D721Med (cell line): Measurements from ENCODE around the gene FOXO3.

Experiments
- DNase-seq: peaks from one replicate; pipeline ENCODE4 v3.0.0; 2011; ENCODE audit warnings: low spot score; ENCODE audit not compliant: insufficient read length
- FAIRE-seq: peaks from 2 replicates; lab custom pipeline; 2011; peaks lifted over from hg19 to GRCh38; lab: Jason Lieb, UNC
- TF ChIP-seq, protein P1 (sequence below): IDR thresholded peaks from 2 replicates; pipeline ENCODE4 v1.5.1; 2012; ENCODE audit warnings: mild to moderate bottlenecking, control low read depth; ENCODE audit not compliant: insufficient read depth; ENCODE audit errors: missing control alignments

FOXO3 gene

DNA sequence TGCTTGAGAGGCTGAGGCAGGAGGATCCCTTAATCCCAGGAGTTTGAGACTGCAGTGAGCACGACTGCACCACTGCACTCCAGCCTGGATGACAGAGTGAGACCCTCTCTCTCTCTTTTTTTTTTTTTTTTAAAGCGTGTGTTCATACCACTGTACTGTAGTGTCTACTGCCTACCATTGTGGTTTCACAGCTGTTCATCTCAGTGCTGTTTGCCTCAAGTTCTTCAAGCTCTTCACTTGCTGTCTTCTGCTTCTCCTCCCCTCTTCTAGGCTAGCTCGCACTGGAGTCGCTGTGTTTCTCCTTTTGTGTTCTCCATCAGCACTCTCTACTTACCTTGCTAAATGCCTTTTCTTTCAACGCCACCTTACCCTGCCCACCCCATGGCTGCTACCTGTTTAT, 7.4 kb downstream of the FOXO3 start:
- FAIRE-seq (no peak), DNase-seq (no peak)
- TF ChIP-seq, protein P1, sequence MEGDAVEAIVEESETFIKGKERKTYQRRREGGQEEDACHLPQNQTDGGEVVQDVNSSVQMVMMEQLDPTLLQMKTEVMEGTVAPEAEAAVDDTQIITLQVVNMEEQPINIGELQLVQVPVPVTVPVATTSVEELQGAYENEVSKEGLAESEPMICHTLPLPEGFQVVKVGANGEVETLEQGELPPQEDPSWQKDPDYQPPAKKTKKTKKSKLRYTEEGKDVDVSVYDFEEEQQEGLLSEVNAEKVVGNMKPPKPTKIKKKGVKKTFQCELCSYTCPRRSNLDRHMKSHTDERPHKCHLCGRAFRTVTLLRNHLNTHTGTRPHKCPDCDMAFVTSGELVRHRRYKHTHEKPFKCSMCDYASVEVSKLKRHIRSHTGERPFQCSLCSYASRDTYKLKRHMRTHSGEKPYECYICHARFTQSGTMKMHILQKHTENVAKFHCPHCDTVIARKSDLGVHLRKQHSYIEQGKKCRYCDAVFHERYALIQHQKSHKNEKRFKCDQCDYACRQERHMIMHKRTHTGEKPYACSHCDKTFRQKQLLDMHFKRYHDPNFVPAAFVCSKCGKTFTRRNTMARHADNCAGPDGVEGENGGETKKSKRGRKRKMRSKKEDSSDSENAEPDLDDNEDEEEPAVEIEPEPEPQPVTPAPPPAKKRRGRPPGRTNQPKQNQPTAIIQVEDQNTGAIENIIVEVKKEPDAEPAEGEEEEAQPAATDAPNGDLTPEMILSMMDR, result no peak

DNA sequence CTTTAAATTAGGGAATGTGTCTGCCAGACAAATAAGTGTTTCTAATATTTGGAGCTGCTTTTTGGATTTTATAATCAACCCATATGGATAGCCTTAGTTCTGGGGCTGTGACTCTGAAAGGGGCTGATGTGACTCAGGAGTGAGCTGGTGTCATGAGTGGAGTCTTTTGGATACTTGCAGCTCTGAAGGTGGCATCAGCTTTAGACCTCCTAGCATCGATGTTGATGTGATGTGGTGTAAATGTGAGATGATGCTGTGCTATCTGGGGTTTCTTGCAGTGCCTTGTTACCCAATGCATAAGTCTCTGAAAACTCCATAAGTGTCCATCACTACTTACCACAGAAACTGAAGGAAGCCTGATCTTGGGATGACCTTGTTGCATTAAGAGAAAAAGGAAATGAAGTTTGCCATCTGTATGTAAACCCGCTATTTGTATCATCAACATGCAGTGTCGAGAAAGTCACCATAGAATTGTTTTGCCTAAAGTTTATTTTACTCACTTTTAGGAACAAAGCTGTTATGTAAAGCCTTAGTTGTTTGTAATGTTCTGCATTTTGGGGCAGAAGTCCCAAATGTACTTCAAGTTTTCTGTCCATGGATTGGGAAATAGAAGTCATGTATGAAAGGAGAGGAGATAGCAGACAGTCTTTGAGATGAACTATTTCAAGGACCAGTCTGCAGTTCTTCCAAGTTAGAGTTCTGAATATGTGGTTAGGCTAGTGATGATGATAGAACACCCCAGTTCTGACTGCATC, 8.0 kb downstream of the FOXO3 start:
- TF ChIP-seq, protein P1, result no peak
- FAIRE-seq (no peak), DNase-seq (no peak)

DNA sequence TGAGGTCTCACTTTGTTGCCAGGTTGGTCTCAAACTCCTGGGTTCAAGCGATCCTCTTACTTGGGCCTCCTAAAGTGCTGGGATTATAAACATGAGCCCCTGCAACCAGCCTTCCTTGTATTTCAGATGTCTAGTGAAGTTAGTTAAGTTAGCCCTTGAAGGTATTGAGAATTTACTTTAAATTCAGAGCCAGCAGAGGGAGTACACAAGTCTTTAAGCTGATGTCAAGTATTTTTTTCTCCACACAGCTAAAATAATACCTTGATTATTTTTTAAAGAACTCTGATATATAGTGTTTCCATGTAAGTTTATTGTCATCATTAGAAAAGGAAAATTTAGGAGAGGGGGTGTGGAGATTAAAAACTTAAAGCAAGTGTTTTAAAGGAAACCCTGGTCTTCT, 9.8 kb downstream of the FOXO3 start:
- FAIRE-seq (no peak), DNase-seq (no peak)
- TF ChIP-seq, protein P1, result peak; percentile 3

DNA sequence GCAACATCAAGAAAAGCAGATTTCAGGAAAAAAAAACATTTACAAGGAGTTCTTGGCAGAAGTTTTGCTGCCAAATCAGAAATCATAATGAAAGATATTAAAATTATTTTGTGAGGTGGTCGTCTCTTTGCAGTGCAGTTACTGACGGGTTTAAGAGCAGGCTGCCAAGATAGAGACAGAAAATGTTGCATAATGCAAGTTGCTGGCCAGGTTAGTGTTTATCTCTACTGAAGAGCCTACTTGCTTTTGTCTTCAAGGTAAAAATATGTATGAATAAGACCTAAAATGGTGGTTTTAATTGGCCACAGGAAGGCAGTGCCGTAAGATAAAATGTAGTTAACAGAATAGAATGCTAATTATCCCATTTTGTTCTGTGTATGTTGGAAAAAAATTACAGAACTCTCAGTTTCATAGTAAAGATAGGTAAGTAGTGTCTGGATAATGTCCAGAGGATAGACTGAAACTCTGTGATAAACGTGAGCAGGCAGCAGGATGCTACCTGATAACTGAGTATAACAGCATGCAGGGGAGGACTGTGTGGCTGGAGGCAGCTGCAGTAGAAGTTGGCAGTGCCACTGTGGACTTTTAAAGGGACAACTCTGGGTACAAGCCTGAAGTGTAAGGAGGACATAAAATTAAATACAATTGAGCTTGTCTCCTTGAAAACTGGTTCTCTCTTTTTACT, 13.9 kb downstream of the FOXO3 start:
- no peak for FAIRE-seq
- TF ChIP-seq, protein P1, result no peak
- DNase-seq, result no peak

DNA sequence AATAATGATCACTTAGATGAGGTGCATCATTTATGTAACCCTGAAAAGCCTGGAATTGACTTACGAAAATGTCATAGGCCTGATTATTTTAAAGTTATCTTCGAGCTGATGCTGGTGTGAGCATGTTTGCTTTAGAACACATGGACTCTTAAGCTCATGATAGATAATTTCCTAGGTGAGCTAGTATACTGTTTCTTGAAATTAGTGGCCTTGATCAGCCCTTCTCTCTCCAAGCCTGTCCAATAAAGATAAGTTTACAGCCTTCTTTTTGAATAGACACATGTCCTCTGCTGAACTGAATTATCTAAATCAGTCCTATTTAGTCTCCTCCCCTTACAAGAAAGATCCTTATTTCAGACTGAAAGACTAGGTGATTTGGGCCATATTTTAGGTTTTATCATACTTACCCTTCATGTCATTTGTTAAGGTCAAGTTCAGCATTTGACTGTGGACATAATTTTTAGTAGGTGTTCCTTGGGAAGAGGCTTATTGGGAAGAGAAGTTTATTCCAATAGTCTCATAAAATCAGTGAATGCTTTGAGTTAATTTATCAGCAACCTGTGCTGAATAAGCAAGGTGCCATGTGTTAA, 15.3 kb downstream of the FOXO3 start:
- no peak for FAIRE-seq
- TF ChIP-seq, protein P1, result no peak
- DNase-seq, result no peak

DNA sequence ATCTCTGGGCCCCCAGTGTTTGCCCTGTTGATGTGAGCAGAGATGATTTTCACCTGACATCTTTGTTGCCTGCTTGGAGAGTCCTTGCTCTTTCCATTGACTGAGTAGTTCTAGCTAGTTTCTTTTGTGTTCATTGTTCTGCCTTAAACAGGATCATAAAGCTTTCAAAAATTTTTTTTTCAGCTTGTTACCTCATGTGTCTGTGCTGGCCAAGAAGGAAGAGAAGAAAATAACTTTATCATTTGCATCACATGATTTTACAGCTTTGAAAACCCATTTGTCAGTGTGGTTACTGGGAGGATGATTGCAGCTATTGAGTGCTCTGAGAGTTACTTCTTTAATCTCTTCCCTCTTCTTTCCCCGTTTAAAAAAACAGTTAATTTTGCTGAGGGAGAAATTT, 16.0 kb downstream of the FOXO3 start:
- FAIRE-seq, result no peak
- TF ChIP-seq, protein P1, result no peak
- DNase-seq, result no peak
